ENCODE measurements around the gene MEMO1.

- TF ChIP-seq CTCF (IDR thresholded peaks at IDR 0.05) (no peak), EZH2 (IDR thresholded peaks at IDR 0.05; ENCODE audit: borderline replicate concordance, insufficient read depth, low read depth, low read length, poor library complexity, severe bottlenecking) (no peak)
Observed at GRCh38 chr2:31962757-31963361, 47.9 kb downstream of the MEMO1 start.
